Stimulated activated CD4-positive, alpha-beta T cell treated with anti-CD3 and anti-CD28 coated beads, Interleukin-12 subunit alpha, Interleukin-12 subunit beta, amount 100 ng/mL, for 24 hours (primary cell): ENCODE data around the gene IRF1.
"Not testable (repeated sequence)": the region's sequence is repeated elsewhere in the genome, so short reads cannot be mapped to it uniquely, and the experiment has no call there.

Experiments
- DNase-seq, 2 experiments: peaks; one replicate each; pipeline ENCODE4 v3.0.0-alpha.2; 2020; ENCODE audit warnings: low read depth in 2 of 2

The IRF1 gene

DNA sequence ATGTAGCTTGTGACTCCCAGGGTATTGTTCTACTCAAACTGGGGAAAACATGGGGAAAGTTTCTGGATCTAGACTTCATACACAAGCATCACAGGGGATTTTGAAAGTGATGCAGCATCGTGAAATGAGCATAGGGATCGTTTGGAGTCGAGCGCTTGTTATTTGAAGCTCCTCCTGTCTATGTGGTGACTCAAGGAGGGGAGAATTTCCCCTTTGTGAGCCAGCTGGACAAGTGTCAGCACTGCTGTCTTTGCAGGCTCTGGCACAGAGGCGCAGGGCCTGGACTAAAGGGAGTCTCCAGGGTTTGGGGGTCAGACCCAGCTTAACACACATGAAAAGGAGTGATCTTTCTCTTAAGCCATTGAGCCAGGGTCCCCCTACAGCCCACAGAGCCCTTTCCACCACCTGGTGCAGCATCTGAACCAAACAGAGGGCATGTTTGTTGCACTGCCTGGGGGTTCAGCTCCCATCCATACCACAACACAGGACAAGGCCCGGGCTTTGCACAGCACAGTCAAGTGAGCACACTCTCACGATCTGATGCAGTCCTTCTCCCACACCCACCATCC lies 51.0 kb downstream of the IRF1 start:
- DNase-seq: no peak

DNA sequence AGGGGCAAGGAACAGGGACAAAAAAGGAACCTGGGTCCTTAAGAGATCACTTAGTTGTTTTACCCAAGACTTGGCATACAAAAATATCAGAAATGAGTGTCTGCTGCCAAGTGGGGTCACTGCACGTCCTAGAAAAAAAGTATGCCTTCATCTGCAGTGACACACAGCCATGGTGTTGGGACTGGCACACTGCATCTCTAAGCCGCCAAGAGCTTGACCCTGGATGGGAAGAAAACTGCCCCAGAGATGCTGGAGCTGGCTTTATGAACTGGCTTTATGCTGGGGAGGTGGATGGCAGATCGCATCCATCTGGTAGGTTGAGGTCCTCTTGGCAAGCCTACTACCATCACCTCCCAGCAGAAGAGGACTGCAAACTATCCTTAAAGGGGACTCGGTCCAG lies 51.7 kb downstream of the IRF1 start:
- DNase-seq: no peak

DNA sequence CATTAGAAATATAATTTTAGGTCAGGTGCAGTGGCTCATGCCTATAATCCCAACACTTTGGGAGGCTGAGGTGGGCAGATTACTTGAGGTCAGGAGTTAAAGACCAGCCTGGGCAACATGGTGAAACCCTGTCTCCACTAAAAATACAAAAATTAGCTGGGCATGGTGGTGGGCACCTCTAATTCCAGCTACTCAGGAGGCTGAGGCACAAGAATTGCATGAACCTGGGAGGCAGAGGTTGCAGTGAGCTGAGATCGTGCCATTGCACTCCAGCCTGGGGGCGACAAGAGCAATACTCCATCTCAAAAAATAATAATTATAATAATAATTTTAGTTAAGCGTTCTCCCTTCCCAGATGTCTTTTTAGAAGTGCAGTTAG lies 52.3 kb downstream of the IRF1 start:
- DNase-seq: not testable (repeated sequence)

DNA sequence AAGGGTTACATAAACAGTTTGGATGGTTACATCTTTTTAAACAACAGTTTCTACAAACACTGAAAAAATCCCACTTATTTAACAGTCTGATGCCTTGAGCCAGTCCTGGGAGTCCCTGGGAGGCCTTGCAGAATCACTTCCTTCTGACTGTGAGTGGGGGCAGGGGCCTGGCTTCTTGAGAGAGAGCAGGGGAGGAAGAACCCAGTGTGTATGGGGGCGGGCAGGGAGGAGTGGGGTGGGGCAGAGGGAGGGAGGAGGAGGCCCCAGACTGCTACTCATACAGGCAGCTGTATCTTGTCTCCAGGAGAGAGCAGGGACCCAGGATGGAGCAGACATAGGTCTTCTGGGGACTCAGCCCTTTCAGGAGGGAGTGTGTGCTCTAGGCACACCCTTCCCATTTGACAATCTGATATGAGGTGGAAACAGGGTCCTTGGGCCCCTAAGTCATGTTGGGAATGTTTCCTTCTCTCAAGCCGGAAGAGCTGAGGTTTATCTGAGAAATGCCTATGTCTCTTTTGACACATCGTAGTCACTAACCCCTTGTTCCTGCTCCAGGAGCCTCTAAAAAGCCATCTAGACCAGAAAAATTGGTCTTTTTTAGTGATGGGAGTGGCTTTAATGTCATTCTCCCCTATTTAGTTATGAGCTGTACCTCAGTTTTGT lies 52.8 kb downstream of the IRF1 start:
- DNase-seq: peak in 1 of 2 experiments; percentile 53

DNA sequence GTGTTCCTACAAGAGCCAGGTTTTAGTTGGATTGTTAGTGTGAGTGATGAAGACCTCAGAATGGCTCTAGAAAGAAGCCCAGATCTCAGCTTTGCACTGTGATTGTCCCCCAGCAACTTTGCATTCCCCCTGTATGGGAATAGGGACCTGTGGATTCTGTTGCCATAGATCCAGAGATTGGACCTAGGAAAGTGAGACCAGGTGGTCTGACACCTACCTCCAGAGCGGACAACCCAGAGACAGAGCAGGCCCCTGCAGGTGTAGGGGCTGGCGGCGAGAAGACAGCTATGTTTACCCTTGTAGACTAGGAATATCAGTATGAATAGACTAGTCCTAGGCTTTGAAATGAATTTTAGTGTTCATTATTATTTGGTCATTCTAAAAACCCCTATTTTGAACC lies 53.6 kb downstream of the IRF1 start:
- no peak for DNase-seq

DNA sequence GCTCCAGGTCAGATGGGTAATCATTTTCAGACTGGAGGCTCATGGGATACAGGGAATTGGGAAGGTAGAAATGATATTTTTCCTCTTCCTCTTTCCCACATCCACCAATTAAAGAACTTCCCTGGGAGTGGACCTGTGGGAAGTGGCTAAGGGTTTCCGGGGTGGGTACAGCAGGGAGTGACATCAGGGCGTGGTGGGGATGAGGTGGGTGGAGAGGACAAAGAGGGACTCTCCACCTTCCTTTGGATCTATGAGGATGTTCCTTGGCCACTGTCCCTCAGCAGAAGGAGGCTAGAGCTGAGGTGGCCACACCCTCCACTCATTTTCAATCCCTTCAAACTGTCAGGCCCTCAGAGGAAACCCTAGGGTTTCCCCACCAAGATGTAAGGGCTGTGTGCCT lies 54.7 kb downstream of the IRF1 start:
- DNase-seq: no peak

DNA sequence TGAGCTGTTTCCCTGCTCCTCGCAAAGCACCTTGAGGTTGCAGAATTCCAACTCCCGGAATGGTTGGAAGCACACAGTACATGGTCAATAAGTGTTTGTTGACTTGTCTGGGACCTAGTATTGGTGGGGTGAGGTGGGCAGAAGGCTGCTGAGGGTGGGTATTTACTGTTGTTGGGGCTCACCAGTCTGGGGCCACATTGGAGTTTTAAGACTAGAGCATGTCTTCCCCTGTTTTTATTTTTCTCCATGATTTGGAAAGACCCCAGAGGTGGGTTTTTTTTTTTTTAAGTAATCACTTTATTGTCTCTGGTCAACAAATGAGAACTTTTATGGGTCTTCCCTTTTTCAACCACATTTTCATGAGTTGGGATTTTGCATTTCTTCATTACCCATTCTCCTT lies 55.1 kb downstream of the IRF1 start:
- no peak for DNase-seq

DNA sequence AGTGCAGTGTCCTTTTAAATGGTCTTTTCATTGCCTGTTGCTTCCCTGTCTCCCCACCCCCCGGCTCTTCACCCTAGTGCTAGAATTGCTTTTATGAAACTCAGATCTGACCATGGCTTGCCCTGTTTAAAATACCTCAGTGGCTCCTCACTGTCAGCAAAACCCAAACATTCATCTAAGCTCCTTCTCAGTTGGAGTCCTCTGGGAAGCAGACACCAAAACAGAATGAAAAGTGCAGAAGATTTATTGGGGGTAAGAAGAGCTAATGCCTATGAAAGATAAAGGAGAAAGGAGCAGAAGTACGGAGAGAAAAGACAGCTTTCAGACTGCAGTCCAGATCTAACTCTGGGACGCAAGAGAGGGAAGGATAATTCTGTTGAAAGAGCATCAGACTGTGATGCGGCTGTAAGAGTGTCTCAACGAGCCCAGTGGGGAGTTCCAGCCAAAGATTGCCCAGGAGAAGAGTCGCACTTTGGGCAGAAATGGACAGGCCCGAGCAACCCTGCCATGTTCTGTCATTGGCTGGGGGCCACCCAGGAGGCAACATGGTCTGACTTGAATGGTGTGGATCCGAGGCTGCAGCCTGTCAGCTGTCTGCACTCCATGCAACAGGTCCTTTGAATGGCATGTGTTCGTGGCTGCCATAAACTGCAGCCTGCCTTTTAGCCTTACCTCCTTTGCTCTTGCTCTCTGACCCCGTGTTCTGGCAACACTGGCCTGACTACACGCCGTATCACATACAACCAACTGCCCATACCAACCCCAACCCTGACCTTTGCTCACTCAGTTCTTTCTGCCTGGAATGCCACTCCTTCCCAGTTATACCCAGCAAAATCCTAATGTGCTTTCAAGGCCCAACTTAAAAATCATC lies 55.9 kb downstream of the IRF1 start:
- DNase-seq: no peak

DNA sequence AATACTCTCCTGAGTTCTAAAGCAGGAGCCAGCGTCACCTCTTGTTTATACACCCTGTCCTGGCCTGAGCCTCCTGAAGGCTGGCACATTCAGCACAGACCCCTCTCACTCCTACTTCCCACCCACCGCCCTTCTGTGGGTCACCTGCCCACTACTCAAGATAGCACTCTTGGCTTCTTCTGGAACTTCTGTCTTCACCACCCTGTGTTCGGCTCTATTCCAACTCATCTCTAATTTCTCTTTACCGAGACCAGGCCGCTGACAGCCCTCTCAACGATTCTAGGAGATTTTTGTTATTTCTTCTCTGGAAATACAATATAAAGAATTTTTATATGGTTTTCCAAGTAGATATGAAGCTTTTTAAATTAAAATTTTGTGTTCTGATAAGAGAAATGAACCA lies 57.4 kb downstream of the IRF1 start:
- DNase-seq: no peak

DNA sequence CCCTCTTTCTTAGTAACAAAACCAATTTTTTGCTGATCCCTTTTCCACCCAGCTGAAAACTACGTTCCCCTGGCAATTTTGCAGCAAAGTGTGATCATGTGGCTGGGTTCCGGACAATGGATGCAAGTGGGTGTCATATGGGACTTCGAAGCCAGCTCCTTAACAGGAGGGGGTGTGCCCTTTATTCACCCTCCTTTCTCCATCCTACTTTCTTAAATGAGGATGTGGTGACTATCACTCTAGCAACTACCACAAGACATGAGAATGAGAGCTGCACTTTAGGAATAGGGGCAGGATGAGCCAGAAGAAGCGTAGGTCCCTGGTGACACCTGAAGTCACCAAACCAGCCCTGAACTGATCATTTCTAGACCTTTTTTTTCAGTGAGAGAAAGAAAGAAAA lies 58.9 kb downstream of the IRF1 start:
- DNase-seq: no peak
